ENCODE results near the gene C17orf58. TPM values are rescaled to one million over a fixed set of nuclear protein-coding genes. Genes with fewer than 3 reads are reported as not detected.
"Not testable (repeated sequence)": the region's sequence is repeated elsewhere in the genome, so short reads cannot be mapped to it uniquely, and the experiment has no call there.

The C17orf58 gene
- total and polyA plus RNA-seq, 12 donors: 3.1 to 10.0 (median 5.2) TPM

- Histone ChIP-seq H3K27ac (peak overlapping the region in 1 of 10 donors; percentile 10), H3K27me3 (no peaks in the 10 kb centered on the region), H3K9me3 (no peaks in the 10 kb centered on the region), H3K4me1 (peaks cover 0 to 7% (median 0%) of the 10 kb centered on the region in 9 donors), H3K36me3 (peaks cover 0 to 49% (median 7%) of the 10 kb centered on the region in 9 donors), H3K4me3 (no peak overlapping the region)
- intact Hi-C loops (cut with DNase I): no loop called here
- DNase-seq (no peak), ATAC-seq (no peak)
- 76 to 78% methylated on average over 8 of the region's 8 CpGs for WGBS, 2 donors
- no peak for TF ChIP-seq CTCF (IDR thresholded peaks at IDR 0.05)
Measured at GRCh38 chr17:67982686-67983382, 13.4 kb downstream of the C17orf58 start.

GRCh38 chr17:67982034-67982640 lies 14.1 kb downstream of the C17orf58 start:
- H3K27me3 ChIP-seq: no peaks in the 10 kb centered on the region
- ATAC-seq (no peak), DNase-seq (no peak)
- intact Hi-C loops (cut with DNase I): no loop called here
- H3K9me3 ChIP-seq: no peaks in the 10 kb centered on the region
- no peak for TF ChIP-seq CTCF (IDR thresholded peaks at IDR 0.05)
- peak overlapping the region in 1 of 10 donors; percentile 10 for H3K27ac ChIP-seq
- H3K36me3 ChIP-seq: peaks cover 0 to 53% (median 7%) of the 10 kb centered on the region in 9 donors
- 73 to 82% methylated on average over 9 of the region's 9 CpGs for WGBS, 2 donors
- H3K4me3 ChIP-seq: no peak overlapping the region
- H3K4me1 ChIP-seq: peaks cover 0 to 7% (median 0%) of the 10 kb centered on the region in 9 donors

GRCh38 chr17:67980883-67981282 lies 15.4 kb downstream of the C17orf58 start:
- H3K4me3 ChIP-seq; DNase-seq; H3K27me3 ChIP-seq; H3K27ac ChIP-seq; intact Hi-C loops (cut with DNase I); H3K4me1 ChIP-seq; ATAC-seq; H3K9me3 ChIP-seq: not testable (repeated sequence)
- WGBS, 2 donors: 65% methylated on average over 3 of the region's 3 CpGs
- peaks cover 0 to 65% (median 10%) of the 10 kb centered on the region in 9 donors for H3K36me3 ChIP-seq

GRCh38 chr17:67980456-67980855 lies 15.8 kb downstream of the C17orf58 start:
- Histone ChIP-seq H3K4me3 (no peak overlapping the region), H3K27me3 (no peaks in the 10 kb centered on the region), H3K4me1 (peaks cover 0 to 7% (median 0%) of the 10 kb centered on the region in 9 donors), H3K27ac (no peak overlapping the region), H3K9me3 (no peaks in the 10 kb centered on the region), H3K36me3 (peaks cover 0 to 70% (median 11%) of the 10 kb centered on the region in 9 donors)
- ATAC-seq (no peak), DNase-seq (no peak)
- intact Hi-C loops (cut with DNase I): no loop called here
- 95 to 99% methylated on average over 2 of the region's 2 CpGs for WGBS, 2 donors
- TF ChIP-seq CTCF (IDR thresholded peaks at IDR 0.05): no peak

- peaks cover 0 to 91% (median 18%) of the 10 kb centered on the region in 9 donors for H3K36me3 ChIP-seq
- DNase-seq; H3K9me3 ChIP-seq; ATAC-seq; H3K4me3 ChIP-seq; H3K27me3 ChIP-seq; H3K4me1 ChIP-seq; H3K27ac ChIP-seq; intact Hi-C loops (cut with DNase I): not testable (repeated sequence)
- WGBS, 2 donors: 96 to 97% methylated on average over 6 of the region's 6 CpGs
Measured at GRCh38 chr17:67976306-67976705, 20.0 kb downstream of the C17orf58 start.
